Astrocyte of the cerebellum (primary cell): Measurements from ENCODE around the gene GAS7.

ENCODE experiments used
- DNase-seq: peaks from one replicate; pipeline ENCODE4 v3.0.0-alpha.2; 2011; ENCODE audit warnings: low read depth
- H3K4me3 ChIP-seq: 2 replicates; pipeline ENCODE4 v1.5.1; 2011; ENCODE audit warnings: mild to moderate bottlenecking, low read depth, low read length, moderate library complexity
- CTCF ChIP-seq: IDR thresholded peaks from 2 replicates; pipeline ENCODE4 v1.5.1; 2012; ENCODE audit warnings: low read length, low read depth, moderate library complexity, mild to moderate bottlenecking; ENCODE audit errors: missing control alignments
- in situ Hi-C: cut with HindIII; loops from 2 replicates; pipeline ENCODE4 v1.10.0; 2017; ENCODE audit warnings: low sequenced_read_pairs

GAS7 gene

DNA sequence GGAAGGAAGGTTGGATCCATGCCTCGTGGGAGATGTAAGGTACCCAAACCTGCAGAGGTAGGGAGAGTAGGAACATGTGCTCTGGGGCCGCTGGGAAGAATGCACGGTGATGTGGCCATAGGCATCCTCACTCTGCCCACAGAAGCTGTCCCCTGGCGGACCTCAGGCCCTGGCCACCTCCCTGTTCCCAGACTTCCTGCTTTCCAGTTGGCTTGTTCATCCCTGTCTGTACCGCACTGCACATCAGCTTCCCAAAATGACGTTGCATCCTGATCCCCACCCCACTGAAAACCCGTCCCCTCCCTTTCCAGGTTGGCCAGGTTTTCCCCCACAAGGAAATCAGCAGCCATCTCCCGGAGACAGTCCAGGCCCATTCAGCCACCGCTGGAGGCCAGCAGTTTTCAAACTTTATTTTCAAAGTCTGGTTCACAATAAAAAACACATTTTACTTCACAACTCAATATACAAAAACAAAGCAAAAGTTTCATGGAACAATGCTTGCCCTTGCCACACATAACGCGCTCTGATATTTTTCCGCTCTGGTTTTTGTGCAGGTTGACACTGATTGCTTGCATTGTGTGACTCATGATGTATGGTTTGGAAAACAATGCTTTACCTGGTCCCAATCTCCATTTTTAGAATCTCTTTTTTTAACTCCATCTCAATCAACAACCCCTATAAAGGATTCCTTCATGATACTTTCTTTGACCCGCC lies 143.0 kb downstream of the GAS7 start:
- H3K4me3 ChIP-seq, result no peak overlapping the region
- DNase-seq, result no peak
- TF ChIP-seq CTCF, result no peak
- in situ Hi-C loops, result loop anchor here (25.0 kb wide), 1 partner anchor 132 kb away; the partner anchor contains the start of gene GAS7

- in situ Hi-C loops, result loop anchor here (5.0 to 25.0 kb wide), 2 partner anchors 37 to 133 kb away; partner anchors contain the start of gene GAS7
- no peak for TF ChIP-seq CTCF
- no peak for DNase-seq
- H3K4me3 ChIP-seq, result no peak overlapping the region
Measured at GRCh38 chr17:10053782-10054540, 144.4 kb downstream of the GAS7 start.

- no peak for TF ChIP-seq CTCF
- no peak overlapping the region for H3K4me3 ChIP-seq
- no peak for DNase-seq
- in situ Hi-C loops, result loop anchor here (5.0 to 25.0 kb wide), 2 partner anchors 35 to 135 kb away; partner anchors contain the start of gene GAS7
Measured at GRCh38 chr17:10052106-10052813, 146.1 kb downstream of the GAS7 start.

- no peak for TF ChIP-seq CTCF
- in situ Hi-C loops, result loop anchor here (5.0 to 25.0 kb wide), 2 partner anchors 34 to 136 kb away; partner anchors contain the start of gene GAS7
- H3K4me3 ChIP-seq, result no peak overlapping the region
- no peak for DNase-seq
Measured at GRCh38 chr17:10051112-10051511, 147.3 kb downstream of the GAS7 start.

GRCh38 chr17:10050597-10051101 lies 147.8 kb downstream of the GAS7 start:
- H3K4me3 ChIP-seq, result no peak overlapping the region
- in situ Hi-C loops, result loop anchor here (5.0 to 25.0 kb wide), 2 partner anchors 33 to 137 kb away; partner anchors contain the start of gene GAS7
- DNase-seq, result no peak
- no peak for TF ChIP-seq CTCF

DNA sequence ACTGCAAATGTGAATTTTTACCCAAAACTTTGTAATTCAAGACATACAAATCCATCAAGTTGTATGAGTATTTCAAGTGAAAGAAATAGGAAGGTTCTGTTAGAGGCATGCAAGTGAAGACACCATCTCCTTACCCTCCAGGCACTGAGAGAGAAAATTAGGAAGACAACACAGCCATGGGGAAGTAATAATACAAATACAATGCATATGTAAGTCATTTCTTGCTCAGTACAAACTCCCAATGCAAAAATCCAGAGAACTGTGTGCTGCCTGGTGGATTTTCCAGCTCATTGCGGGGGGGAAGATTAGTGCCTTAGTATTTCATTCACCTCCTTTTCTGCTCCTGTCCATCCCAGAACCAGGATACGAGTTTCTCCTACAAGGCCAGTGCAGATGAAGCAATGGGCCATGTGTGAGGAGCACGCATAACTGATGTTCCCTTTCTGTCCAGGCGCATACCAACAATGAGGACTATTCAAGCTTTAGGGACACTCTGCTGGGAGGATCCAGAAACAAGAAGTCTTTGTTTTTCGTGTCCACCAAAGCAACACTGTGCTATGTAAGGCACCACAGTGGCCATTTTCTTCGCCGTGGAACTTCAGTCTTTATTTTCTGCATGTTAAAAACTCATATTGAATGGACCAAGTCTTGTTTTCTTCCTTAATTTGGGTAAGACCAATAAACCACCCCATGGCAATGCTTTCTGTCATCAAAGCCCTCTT lies 149.6 kb downstream of the GAS7 start:
- H3K4me3 ChIP-seq, result no peak overlapping the region
- in situ Hi-C loops, result no loop called here
- TF ChIP-seq CTCF, result no peak
- DNase-seq, result no peak
